ENCODE data around the gene ARVCF.

The ARVCF gene

GRCh38 chr22:20011123-20011992 lies 5.3 kb downstream of the ARVCF start:
- H3K27me3 Mint-ChIP-seq (ENCODE audit: low read depth, poor library complexity): peaks cover 27% of the 10 kb centered on the region
- H3K4me3 Mint-ChIP-seq: no peak overlapping the region
- no peak for TF ChIP-seq CTCF (IDR thresholded peaks at IDR 0.05)
- no peaks in the 10 kb centered on the region for H3K9me3 Mint-ChIP-seq
- peaks cover 14% of the 10 kb centered on the region for H3K4me1 Mint-ChIP-seq
- no peaks in the 10 kb centered on the region for H3K36me3 Mint-ChIP-seq (ENCODE audit: low read depth)
- no peak for DNase-seq
- H3K27ac Mint-ChIP-seq: no peak overlapping the region

- Mint-ChIP-seq H3K36me3 (ENCODE audit: low read depth) (peaks cover 4% of the 10 kb centered on the region), H3K27ac (no peak overlapping the region), H3K4me3 (no peak overlapping the region), H3K4me1 (peaks cover 18% of the 10 kb centered on the region), H3K27me3 (ENCODE audit: low read depth, poor library complexity) (peaks cover 25% of the 10 kb centered on the region), H3K9me3 (peaks cover 5% of the 10 kb centered on the region)
- no peak for TF ChIP-seq CTCF (IDR thresholded peaks at IDR 0.05)
- no peak for DNase-seq
Observed at GRCh38 chr22:20010307-20011122, 6.1 kb downstream of the ARVCF start.

- H3K9me3 Mint-ChIP-seq: peaks cover 11% of the 10 kb centered on the region
- no peak for TF ChIP-seq CTCF (IDR thresholded peaks at IDR 0.05)
- H3K27me3 Mint-ChIP-seq (ENCODE audit: low read depth, poor library complexity): peaks cover 17% of the 10 kb centered on the region
- no peak overlapping the region for H3K27ac Mint-ChIP-seq
- no peak overlapping the region for H3K4me3 Mint-ChIP-seq
- H3K36me3 Mint-ChIP-seq (ENCODE audit: low read depth): peaks cover 9% of the 10 kb centered on the region
- no peak for DNase-seq
- H3K4me1 Mint-ChIP-seq: peaks cover 18% of the 10 kb centered on the region
Observed at GRCh38 chr22:20009582-20010306, 6.9 kb downstream of the ARVCF start.

GRCh38 chr22:20009018-20009491 lies 7.6 kb downstream of the ARVCF start:
- DNase-seq: no peak
- Mint-ChIP-seq H3K36me3 (ENCODE audit: low read depth) (peaks cover 15% of the 10 kb centered on the region), H3K27me3 (ENCODE audit: low read depth, poor library complexity) (peaks cover 10% of the 10 kb centered on the region), H3K4me3 (no peak overlapping the region), H3K27ac (no peak overlapping the region), H3K4me1 (peaks cover 18% of the 10 kb centered on the region), H3K9me3 (peaks cover 18% of the 10 kb centered on the region)
- TF ChIP-seq CTCF (IDR thresholded peaks at IDR 0.05): no peak

GRCh38 chr22:20008221-20008995 lies 8.2 kb downstream of the ARVCF start:
- no peak for DNase-seq
- TF ChIP-seq CTCF (IDR thresholded peaks at IDR 0.05): no peak
- peaks cover 22% of the 10 kb centered on the region for H3K36me3 Mint-ChIP-seq (ENCODE audit: low read depth)
- peaks cover 24% of the 10 kb centered on the region for H3K9me3 Mint-ChIP-seq
- peaks cover 18% of the 10 kb centered on the region for H3K4me1 Mint-ChIP-seq
- H3K4me3 Mint-ChIP-seq: no peak overlapping the region
- no peak overlapping the region for H3K27ac Mint-ChIP-seq
- peaks cover 4% of the 10 kb centered on the region for H3K27me3 Mint-ChIP-seq (ENCODE audit: low read depth, poor library complexity)
